Measurements from ENCODE around the gene GPD2. TPM values are rescaled to one million over a fixed set of nuclear protein-coding genes. Genes with fewer than 3 reads are reported as not detected.

Gene GPD2
- total and polyA plus RNA-seq, 2 of the 8 experiments (the other 6 are each of a cell fraction or from before 2014, with no cell fraction given) = 8.4 to 43.1 TPM

DNA sequence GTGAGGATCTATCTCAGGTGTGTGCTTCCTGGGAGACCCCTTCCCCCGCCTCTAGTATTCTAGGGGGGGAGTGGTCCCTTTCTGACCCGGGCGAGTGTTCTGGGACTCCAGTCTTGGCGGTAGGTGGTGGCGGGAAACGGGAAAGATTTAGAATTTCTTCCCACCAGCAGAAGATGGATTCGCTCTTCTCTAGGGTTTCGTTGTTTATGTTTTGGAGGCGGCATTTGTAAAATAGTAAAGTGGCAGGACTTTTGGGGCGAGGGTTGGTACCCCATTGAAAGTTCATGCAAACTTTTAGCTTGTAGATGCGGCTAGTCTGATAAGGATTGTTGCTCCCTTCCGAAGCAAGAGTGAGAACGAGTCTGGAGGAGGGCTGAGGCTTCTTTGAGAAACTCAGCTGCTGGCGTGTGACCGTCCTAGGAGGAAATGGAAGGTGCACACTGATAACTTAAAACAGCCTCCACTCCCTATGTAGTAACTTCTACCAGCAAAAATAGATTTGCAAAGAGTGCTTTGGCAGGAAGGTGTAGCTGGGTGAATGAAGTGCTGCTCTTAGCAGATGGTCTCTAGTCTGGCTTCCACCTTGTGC is 412 bp downstream of the GPD2 start:
- Histone ChIP-seq H3K4me1 (replicated peaks in 1 of 4; ENCODE audit: control insufficient read depth in 3 of 4, insufficient read depth in 4 of 4, low read length in 3 of 4) (peaks cover 0 to 5% (median 2%) of the 10 kb centered on the region in 4 experiments; a peak in 4 of 7 replicates), H3K79me1 (ENCODE audit: low read depth, low read length) (0 out of 2 replicates have a peak, but pooled peaks cover 2% of the 10 kb centered on the region), H3K4ac (replicated peaks; ENCODE audit: insufficient read length, low read depth, low read length) (no peak overlapping the region), H2AK5ac (ENCODE audit: low read depth, low read length) (no peak overlapping the region), H3K9me3 (ENCODE audit: insufficient read depth in 2 of 2, low read depth in 1 of 2, low read length in 1 of 2) (no peaks in the 10 kb centered on the region), H3K18ac (ENCODE audit: extremely low read depth, low read length) (peak overlapping the region; percentile 78), H4K20me1 (replicated peaks in 1 of 2; ENCODE audit: control insufficient read depth in 1 of 2, insufficient read depth in 2 of 2, low read length in 2 of 2) (no peaks in the 10 kb centered on the region), H3K27me3 (replicated peaks in 1 of 4; ENCODE audit: control insufficient read depth in 3 of 4, extremely low read depth in 1 of 4, insufficient read depth in 3 of 4, low read length in 3 of 4) (no peaks in the 10 kb centered on the region), H3K14ac (ENCODE audit: insufficient read length) (no peak overlapping the region), H3K79me2 (ENCODE audit: control insufficient read depth in 1 of 2, insufficient read depth in 2 of 2, low read length in 2 of 2) (peaks cover 0 to 33% of the 10 kb centered on the region in 2 experiments; a peak in 2 of 4 replicates), H3K4me3 (ENCODE audit: extremely low read depth in 1 of 4, insufficient read depth in 2 of 4, low read depth in 3 of 4, low read length in 4 of 4) (peak overlapping the region; percentile 58 to 76 (median 70)), H4K8ac (ENCODE audit: extremely low read depth, insufficient read depth, low read length) (peak overlapping the region; percentile 80; the same call in 1 of the 2 replicates), H4K5ac (ENCODE audit: insufficient read length, low read depth, low read length) (peak overlapping the region; percentile 64), H2AFZ (ENCODE audit: low read length) (peak overlapping the region; percentile 59; the same call in 1 of the 2 replicates), H3K23me2 (ENCODE audit: low read depth, low read length) (peaks cover 11% of the 10 kb centered on the region), H4K91ac (replicated peaks; ENCODE audit: insufficient read length, low read length) (no peak overlapping the region), H3K56ac (replicated peaks; ENCODE audit: insufficient read length, low read depth, low read length) (peak overlapping the region; percentile 62), H3K23ac (ENCODE audit: insufficient read length) (no peak overlapping the region), H2BK15ac (ENCODE audit: low read length) (no peak overlapping the region), H3K36me3 (ENCODE audit: control insufficient read depth in 2 of 4, insufficient read depth in 4 of 4, low read length in 3 of 4) (no peaks in the 10 kb centered on the region; a peak in 1 of 8 replicates), H2BK120ac (replicated peaks; ENCODE audit: low read depth, low read length) (no peak overlapping the region), H3K9ac (replicated peaks in 1 of 4; ENCODE audit: extremely low read depth in 1 of 4, low read depth in 3 of 4, low read length in 3 of 4) (peak overlapping the region in 3 of 4 experiments; percentile 83 to 89 (median 86); a peak in 6 of 7 replicates), H2BK20ac (ENCODE audit: low read length) (no peak overlapping the region), H3K27ac (ENCODE audit: low read depth, low read length) (no peak overlapping the region; the same call in 1 of the 2 replicates), H2BK5ac (ENCODE audit: low read depth, low read length) (peak overlapping the region; percentile 61; the same call in 1 of the 2 replicates), H2BK12ac (ENCODE audit: low read depth, low read length) (peak overlapping the region; percentile 72; the same call in 1 of the 2 replicates), H3K4me2 (ENCODE audit: insufficient read depth in 1 of 2, low read depth in 2 of 2, low read length in 2 of 2) (peak overlapping the region; percentile 90 to 93)
- 3% methylated on average over 15 of the region's 15 CpGs; no CpG with 5 or more reads in 1 of the 2 experiments for WGBS, 2 experiments (ENCODE audit: extremely low coverage in 1 of 2, insufficient coverage in 1 of 2, insufficient read length in 1 of 2, insufficient replicate concordance in 2 of 2, low coverage in 1 of 2, low lambda C conversion rate in 2 of 2, missing lambda C conversion rate in 1 of 2)
- DNase-seq (ENCODE audit: low read depth in 1 of 2, low spot score in 2 of 2) (peak in 1 of 2 experiments; percentile 49), FAIRE-seq (no peak)
- TF ChIP-seq ASH2L (IDR thresholded peaks at IDR 0.05; ENCODE audit: low read length) (peak; percentile 9), TBP (IDR thresholded peaks at IDR 0.05; ENCODE audit: low read depth, low read length) (0 out of 2 replicates have a peak, but pooled peaks have one; percentile 25), SIN3A (conservative IDR thresholded peaks at IDR 0.05 in 1 of 2, IDR thresholded peaks at IDR 0.05 in 1 of 2; ENCODE audit: low read depth in 1 of 2, low read length in 2 of 2) (peak in 1 of 2 experiments; percentile 26; a peak in 1 of 4 replicates), PHF8 (conservative IDR thresholded peaks at IDR 0.05; ENCODE audit: low read depth, low read length) (peak; percentile 19; the same call in 1 of the 2 replicates), CREB1 (IDR thresholded peaks at IDR 0.05) (no peak)
- TF ChIP-seq, protein P1, sequence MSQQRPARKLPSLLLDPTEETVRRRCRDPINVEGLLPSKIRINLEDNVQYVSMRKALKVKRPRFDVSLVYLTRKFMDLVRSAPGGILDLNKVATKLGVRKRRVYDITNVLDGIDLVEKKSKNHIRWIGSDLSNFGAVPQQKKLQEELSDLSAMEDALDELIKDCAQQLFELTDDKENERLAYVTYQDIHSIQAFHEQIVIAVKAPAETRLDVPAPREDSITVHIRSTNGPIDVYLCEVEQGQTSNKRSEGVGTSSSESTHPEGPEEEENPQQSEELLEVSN (IDR thresholded peaks at IDR 0.05) = peak; percentile 8; the same call in 1 of the 2 replicates
- CTCF ChIA-PET (ENCODE audit: partially characterized antibody) = interaction anchor here (0.5 to 3.0 kb wide), 4 partner anchors 21 to 432 kb away, joined by 3 to 17 read pairs (median 4); no protein-coding TSS in a partner anchor
- POLR2A ChIA-PET (ENCODE audit: partially characterized antibody) = interaction anchor here (1.1 to 2.8 kb wide), 3 partner anchors 94 to 156 kb away, joined by 3 to 8 read pairs (median 3); no protein-coding TSS in a partner anchor

Data from H1 (cell line).